ENCODE data around the gene ICE2. TPM values are rescaled to one million over a fixed set of nuclear protein-coding genes. Genes with fewer than 3 reads are reported as not detected.

The ICE2 gene
- total RNA-seq, 1 donor from 2014 or later = 21.9 TPM

GRCh38 chr15:60396100-60396499 lies 82.8 kb downstream of the ICE2 start:
- DNase-seq (ENCODE audit: missing footprints) = no peak
- intact Hi-C loops (cut with DNase I) = no loop called here
- ATAC-seq = no peak

- ATAC-seq (no peak), DNase-seq (ENCODE audit: missing footprints) (no peak)
- intact Hi-C loops (cut with DNase I) = no loop called here
Observed at GRCh38 chr15:60395276-60396011, 83.5 kb downstream of the ICE2 start.

GRCh38 chr15:60394689-60395097 lies 84.2 kb downstream of the ICE2 start:
- DNase-seq (ENCODE audit: missing footprints) = no peak
- no peak for ATAC-seq
- intact Hi-C loops (cut with DNase I) = no loop called here

DNA sequence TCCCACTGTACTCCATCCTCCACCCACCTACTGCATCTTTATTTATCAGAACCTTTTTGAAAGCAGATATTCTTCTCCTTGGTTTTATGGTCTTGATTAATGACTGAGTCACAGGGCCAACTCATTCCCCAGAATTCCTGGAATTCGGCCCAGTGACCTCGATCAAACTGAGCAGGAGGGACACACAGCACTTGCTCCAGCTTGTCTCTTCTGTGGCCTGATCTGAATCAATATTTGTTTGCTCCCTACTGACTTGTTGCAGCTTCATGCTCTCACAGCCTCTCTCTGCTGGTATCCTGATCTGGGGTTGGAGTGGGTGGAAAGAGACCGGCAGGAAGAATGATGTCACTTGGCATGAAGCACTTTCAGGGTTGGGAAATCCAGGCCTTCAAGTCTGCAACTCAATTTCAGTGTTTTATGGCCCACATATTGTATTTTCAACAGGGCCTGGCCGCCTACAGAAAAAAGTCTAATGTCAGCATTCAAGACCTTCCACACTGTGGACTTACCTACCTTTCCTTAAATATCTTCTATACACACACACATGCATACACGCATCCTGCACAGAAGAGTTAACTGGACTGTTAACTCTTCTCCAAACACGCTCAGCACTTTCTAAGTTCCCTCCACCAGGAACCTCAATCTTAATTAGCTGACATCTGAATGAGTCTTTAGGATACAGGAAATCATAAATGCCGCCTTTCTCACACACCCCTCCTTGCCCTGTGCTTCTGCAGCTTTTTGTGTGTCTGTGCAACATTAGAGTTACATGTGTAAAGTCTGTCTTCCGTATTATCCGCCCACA lies 85.8 kb downstream of the ICE2 start:
- DNase-seq (ENCODE audit: missing footprints) (peak; percentile 53), ATAC-seq (peak; percentile 49)
- intact Hi-C loops (cut with DNase I) = no loop called here

GRCh38 chr15:60392601-60392985 lies 86.3 kb downstream of the ICE2 start:
- intact Hi-C loops (cut with DNase I) = no loop called here
- no peak for DNase-seq (ENCODE audit: missing footprints)
- peak; percentile 17 for ATAC-seq

GRCh38 chr15:60391722-60392315 lies 87.1 kb downstream of the ICE2 start:
- ATAC-seq (no peak), DNase-seq (ENCODE audit: missing footprints) (no peak)
- intact Hi-C loops (cut with DNase I) = no loop called here

- intact Hi-C loops (cut with DNase I) = no loop called here
- ATAC-seq = peak; percentile 68
- no peak for DNase-seq (ENCODE audit: missing footprints)
Observed at GRCh38 chr15:60390871-60391501, 88.0 kb downstream of the ICE2 start.

DNA sequence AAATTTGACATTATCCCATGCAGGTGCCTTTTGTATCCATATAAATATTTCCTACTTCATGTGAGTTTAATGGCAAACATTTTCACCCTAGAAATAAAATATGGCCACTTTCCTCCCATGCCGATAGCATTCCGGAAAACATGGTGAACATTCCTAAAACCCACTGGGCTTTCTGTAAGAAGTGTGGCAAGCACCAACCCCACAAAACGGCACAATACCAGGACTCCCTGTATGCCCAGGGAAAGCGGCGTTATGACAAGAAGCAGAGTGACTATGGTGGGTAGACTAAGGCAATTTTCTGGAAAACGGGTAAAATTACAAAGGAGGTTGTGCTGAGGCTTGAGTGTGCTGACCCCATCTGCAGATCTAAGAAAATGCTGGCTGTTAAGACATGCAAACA lies 88.7 kb downstream of the ICE2 start:
- ATAC-seq = no peak
- DNase-seq (ENCODE audit: missing footprints) = no peak
- intact Hi-C loops (cut with DNase I) = no loop called here

DNA sequence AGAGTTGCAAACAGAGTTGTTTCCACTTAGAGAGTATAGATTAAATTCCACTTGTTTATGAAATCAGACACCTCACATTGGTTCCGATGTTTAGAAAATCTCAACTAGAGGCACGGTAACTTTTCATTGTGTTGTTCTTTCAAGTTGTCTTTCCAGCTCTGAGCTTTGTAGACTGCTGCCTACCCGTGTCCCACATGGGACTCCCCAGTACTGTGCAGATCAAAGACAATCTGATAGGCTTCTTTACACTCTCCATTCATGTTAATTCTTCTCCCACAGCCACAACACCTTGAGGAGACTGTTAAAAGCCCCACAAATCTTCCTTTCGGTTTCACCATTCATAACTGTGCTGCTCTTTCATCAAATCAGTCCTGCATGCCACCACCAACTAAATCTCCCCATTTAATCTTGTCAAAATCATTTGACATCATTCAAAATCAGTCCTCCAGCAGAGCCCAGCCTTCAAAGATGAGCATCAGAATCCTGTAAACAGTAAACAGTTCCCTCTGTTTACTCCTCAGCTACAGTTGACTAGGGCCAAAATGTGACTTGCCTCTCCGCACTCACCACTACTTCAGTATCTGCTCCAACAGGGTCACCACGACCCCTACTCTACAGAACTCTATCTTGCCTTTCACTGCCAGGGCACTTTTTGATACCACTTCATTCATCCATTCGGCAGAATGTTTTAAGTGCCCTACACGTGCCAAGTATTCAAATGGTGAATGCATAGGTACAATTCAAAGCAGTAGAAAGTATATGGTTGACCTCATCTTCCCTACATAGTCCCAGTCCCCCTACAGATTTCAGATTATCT lies 89.5 kb downstream of the ICE2 start:
- no peak for ATAC-seq
- no peak for DNase-seq (ENCODE audit: missing footprints)
- intact Hi-C loops (cut with DNase I) = no loop called here

DNA sequence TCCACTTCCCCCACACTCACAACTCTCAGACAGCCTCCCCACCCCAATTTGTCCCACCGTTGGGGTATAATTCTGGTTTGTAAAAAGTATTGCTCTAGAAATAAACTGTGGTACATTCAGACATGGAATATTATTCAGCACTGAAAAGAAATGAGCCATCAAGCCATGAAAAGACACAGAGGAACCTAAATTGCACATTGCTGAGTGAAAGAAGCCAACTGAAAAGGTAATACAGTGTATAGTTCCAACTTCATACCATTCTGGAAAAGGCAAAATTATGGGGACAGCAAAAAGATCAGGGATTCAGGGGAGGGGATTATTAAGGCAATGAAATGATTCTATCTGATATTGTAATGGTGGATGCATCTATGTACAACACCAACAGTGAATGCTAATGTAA lies 91.6 kb downstream of the ICE2 start:
- no peak for ATAC-seq
- intact Hi-C loops (cut with DNase I) = no loop called here
- DNase-seq (ENCODE audit: missing footprints) = no peak

- intact Hi-C loops (cut with DNase I) = no loop called here
- DNase-seq (ENCODE audit: missing footprints) (no peak), ATAC-seq (no peak)
Observed at GRCh38 chr15:60386615-60387014, 92.3 kb downstream of the ICE2 start.

- intact Hi-C loops (cut with DNase I) = no loop called here
- no peak for DNase-seq (ENCODE audit: missing footprints)
- ATAC-seq = no peak
Observed at GRCh38 chr15:60385620-60386552, 93.1 kb downstream of the ICE2 start.

- no peak for DNase-seq (ENCODE audit: missing footprints)
- intact Hi-C loops (cut with DNase I) = no loop called here
- ATAC-seq = no peak
Observed at GRCh38 chr15:60384526-60385126, 94.3 kb downstream of the ICE2 start.

GRCh38 chr15:60384053-60384452 lies 94.9 kb downstream of the ICE2 start:
- intact Hi-C loops (cut with DNase I) = no loop called here
- DNase-seq (ENCODE audit: missing footprints) (no peak), ATAC-seq (no peak)

DNA sequence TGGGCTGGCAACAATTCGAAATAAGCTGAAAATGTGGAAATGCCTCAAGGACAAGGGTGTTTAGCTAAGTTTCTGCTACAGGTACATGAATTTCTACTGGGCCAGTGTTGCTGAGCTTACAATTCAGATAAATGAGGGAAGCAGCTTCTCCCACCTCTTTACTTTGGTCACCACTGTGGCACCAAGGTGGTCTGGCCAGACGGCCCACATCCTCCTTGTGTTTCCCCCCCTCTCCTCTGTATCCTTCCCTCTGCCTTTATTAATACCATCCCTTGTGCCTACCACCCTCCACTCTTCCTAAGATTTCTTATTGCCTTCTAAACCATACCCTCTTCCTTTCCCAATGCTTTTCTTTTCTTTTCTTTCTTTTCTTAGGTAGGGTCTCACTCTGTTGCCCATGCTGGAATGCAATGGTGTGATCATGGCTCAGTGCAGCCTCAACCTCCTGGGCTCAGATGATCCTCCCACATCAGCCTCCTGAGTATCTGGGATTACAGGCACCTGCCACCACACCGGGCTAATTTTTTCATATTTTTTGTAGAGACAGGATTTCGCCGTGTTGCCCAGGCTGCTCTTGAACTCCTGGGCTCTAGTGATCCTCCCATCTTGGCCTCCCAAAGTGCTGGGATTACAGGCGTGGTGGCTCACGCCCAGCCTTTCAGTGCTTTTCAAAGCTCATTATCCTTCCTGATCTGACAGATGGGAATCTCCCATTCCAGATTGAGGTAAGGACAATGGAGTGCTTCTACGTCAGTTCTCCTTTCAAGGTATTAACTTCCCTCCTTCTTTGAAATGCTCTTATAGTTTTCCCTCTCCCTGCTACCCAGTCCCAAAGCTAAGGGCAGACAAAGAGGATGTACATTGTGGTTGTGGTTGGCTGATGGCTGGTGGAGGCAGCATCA lies 95.9 kb downstream of the ICE2 start:
- no peak for ATAC-seq
- intact Hi-C loops (cut with DNase I) = no loop called here
- no peak for DNase-seq (ENCODE audit: missing footprints)

DNA sequence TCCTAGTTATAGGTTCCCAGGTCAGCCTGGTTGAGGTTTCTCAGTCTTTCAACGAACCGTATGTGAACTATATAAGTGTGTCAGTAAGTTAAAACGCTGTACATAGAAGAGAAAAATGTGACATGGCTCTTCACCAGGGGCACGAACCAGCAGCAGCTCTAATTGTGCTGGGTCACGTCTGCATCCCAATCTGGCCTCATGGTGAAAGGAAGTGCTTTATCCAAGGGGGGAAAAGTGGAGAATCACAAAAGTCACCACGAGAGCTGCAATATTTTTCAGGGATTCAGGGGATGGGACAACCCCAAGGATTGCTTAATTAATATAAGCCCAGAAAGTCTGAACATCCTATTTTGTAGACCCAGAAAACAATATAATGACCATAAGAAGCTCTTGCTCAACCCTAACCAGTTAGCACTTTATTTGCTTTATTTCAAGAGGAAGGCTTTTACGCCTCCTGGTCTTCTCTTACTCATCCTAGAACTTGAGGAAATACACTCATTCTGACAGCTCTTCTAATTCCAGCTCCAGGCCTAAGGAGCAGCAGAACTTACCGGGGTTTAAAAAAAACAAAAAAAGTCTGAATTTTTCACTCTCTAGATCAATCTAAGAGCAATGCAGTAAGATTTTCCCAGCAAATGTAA lies 97.7 kb downstream of the ICE2 start:
- no peak for DNase-seq (ENCODE audit: missing footprints)
- intact Hi-C loops (cut with DNase I) = no loop called here
- ATAC-seq = no peak
